Thyroid gland (tissue), 4 donors: ENCODE results near the gene EYA4.

Experiments used
- CTCF ChIP-seq, 6 experiments: fragments of 200-600 bp in 3 of 6; fragments of 450-650 bp in 3 of 6; sonication (generic) in 3 of 6; IDR thresholded peaks; one replicate each; pipeline ENCODE4 v1.5.1; 2016 to 2019; ENCODE audit warnings: antibody characterized with exemption in 6 of 6, mild to moderate bottlenecking in 2 of 6, inconsistent platforms in 1 of 6, moderate library complexity in 1 of 6
- POLR2A ChIP-seq, 2 donors: fragments of 450-650 bp; IDR thresholded peaks; one replicate each; pipeline ENCODE4 v1.6.1; 2017; ENCODE audit warnings: antibody characterized with exemption in 2 of 2, mild to moderate bottlenecking in 2 of 2, moderate library complexity in 1 of 2

- no peak for TF ChIP-seq CTCF (IDR thresholded peaks at IDR 0.05)
- no peak for TF ChIP-seq POLR2A (IDR thresholded peaks at IDR 0.05)
Observed at GRCh38 chr6:133350928-133351327, 109.8 kb downstream of the EYA4 start.
